Vagina (tissue), 2 donors: ENCODE results near the gene ANKZF1.

Experiments
- CTCF ChIP-seq, 3 experiments: fragments of 450-650 bp in 2 of 3; fragments of 200-600 bp in 1 of 3; sonication (generic) in 1 of 3; IDR thresholded peaks; one replicate each; pipeline ENCODE4 v1.5.1; 2017 to 2019; ENCODE audit warnings: antibody characterized with exemption in 3 of 3, mild to moderate bottlenecking in 2 of 3, moderate library complexity in 2 of 3
- POLR2A ChIP-seq, 2 donors: fragments of 450-650 bp; IDR thresholded peaks; one replicate each; pipeline ENCODE4 v1.6.1; 2017; ENCODE audit warnings: antibody characterized with exemption in 2 of 2, mild to moderate bottlenecking in 2 of 2, moderate library complexity in 2 of 2
- POLR2AphosphoS5 ChIP-seq, 2 donors: sonication (generic); formaldehyde crosslinking; IDR thresholded peaks; one replicate each; pipeline ENCODE4 v1.9.0; 2017; ENCODE audit warnings: antibody characterized with exemption in 2 of 2, mild to moderate bottlenecking in 2 of 2, low read depth in 1 of 2; ENCODE audit not compliant: insufficient read depth in 1 of 2

GRCh38 chr2:219219784-219220532, 9.6 kb upstream of the ANKZF1 start:
- TF ChIP-seq POLR2AphosphoS5 (IDR thresholded peaks at IDR 0.05; ENCODE audit: insufficient read depth in 1 of 2, low read depth in 1 of 2) (no peak), POLR2A (IDR thresholded peaks at IDR 0.05) (no peak), CTCF (IDR thresholded peaks at IDR 0.05) (no peak)
